HEK293T (cell line): Measurements from ENCODE around the gene PELI2.

ENCODE experiments used
- ARNT ChIP-seq: fragments of 450-650 bp; IDR thresholded peaks from 2 replicates; pipeline ENCODE4 v1.6.1; 2017; ENCODE audit warnings: mild to moderate bottlenecking
- BHLHE40 ChIP-seq: fragments of 450-650 bp; IDR thresholded peaks from 2 replicates; pipeline ENCODE4 v1.6.1; 2016; ENCODE audit warnings: mild to moderate bottlenecking, moderate library complexity, borderline replicate concordance
- ELF4 ChIP-seq: fragments of 450-650 bp; IDR thresholded peaks from 2 replicates; pipeline ENCODE4 v1.6.1; 2017; ENCODE audit warnings: antibody characterized with exemption
- FOXK2 ChIP-seq: fragments of 450-650 bp; IDR thresholded peaks from 2 replicates; pipeline ENCODE4 v1.6.1; 2016; ENCODE audit warnings: mild to moderate bottlenecking
- FOXM1 ChIP-seq: fragments of 450-650 bp; IDR thresholded peaks from 2 replicates; pipeline ENCODE4 v1.6.1; 2017; ENCODE audit warnings: mild to moderate bottlenecking, borderline replicate concordance
- HDGF ChIP-seq: fragments of 450-650 bp; IDR thresholded peaks from 2 replicates; pipeline ENCODE4 v1.6.1; 2017; ENCODE audit warnings: antibody characterized with exemption, borderline replicate concordance
- L3MBTL2 ChIP-seq: fragments of 450-650 bp; conservative IDR thresholded peaks from 2 replicates; pipeline ENCODE4 v1.6.1; 2016; ENCODE audit warnings: mild to moderate bottlenecking
- LEF1 ChIP-seq: fragments of 450-650 bp; IDR thresholded peaks from 2 replicates; pipeline ENCODE4 v1.6.1; 2017; ENCODE audit warnings: mild to moderate bottlenecking, borderline replicate concordance
- NFRKB ChIP-seq: fragments of 450-650 bp; IDR thresholded peaks from 2 replicates; pipeline ENCODE4 v1.6.1; 2016; ENCODE audit warnings: mild to moderate bottlenecking, moderate library complexity
- PKNOX1 ChIP-seq: fragments of 450-650 bp; IDR thresholded peaks from 2 replicates; pipeline ENCODE4 v1.6.1; 2016
- SP1 ChIP-seq: fragments of 450-650 bp; IDR thresholded peaks from 2 replicates; pipeline ENCODE4 v1.6.1; 2017
- SUZ12 ChIP-seq: fragments of 450-650 bp; IDR thresholded peaks from 2 replicates; pipeline ENCODE4 v1.6.1; 2016; ENCODE audit warnings: mild to moderate bottlenecking
- TARDBP ChIP-seq: fragments of 450-650 bp; IDR thresholded peaks from 2 replicates; pipeline ENCODE4 v1.6.1; 2016
- ZNF384 ChIP-seq: fragments of 450-650 bp; IDR thresholded peaks from 2 replicates; pipeline ENCODE4 v1.6.1; 2016

- TF ChIP-seq PKNOX1 (no peak), BHLHE40 (no peak), ARNT (no peak), FOXM1 (no peak), SUZ12 (no peak), SP1 (no peak), ZNF384 (no peak), ELF4 (no peak), HDGF (no peak), LEF1 (no peak), L3MBTL2 (no peak), NFRKB (no peak), FOXK2 (no peak), TARDBP (no peak)
Observed at GRCh38 chr14:56284641-56285040, 166.4 kb downstream of the PELI2 start.
